Stimulated activated CD8-positive, alpha-beta memory T cell treated with anti-CD3 and anti-CD28 coated beads, Interleukin-7, amount 100 ng/mL, for 4 hours (primary cell): ENCODE data around the gene ARMCX1.
"Not testable (repeated sequence)": the region's sequence is repeated elsewhere in the genome, so short reads cannot be mapped to it uniquely, and the experiment has no call there.

Experiments used
- DNase-seq, 2 donors: peaks; one replicate each; pipeline ENCODE4 v3.0.0-alpha.2; 2020; ENCODE audit warnings: low read depth in 2 of 2

Gene ARMCX1

GRCh38 chrX:101550362-101550750 lies at the start of gene ARMCX1:
TSS of gene ARMCX1 (plus strand) at chrX:101550547. CDS start at chrX:101552931, 2,384 bp downstream.
- DNase-seq, result no peak

- DNase-seq, result not testable (repeated sequence)
These were observed 47.4 kb upstream of the ARMCX1 start for GRCh38 chrX:101502929-101503328.

DNA sequence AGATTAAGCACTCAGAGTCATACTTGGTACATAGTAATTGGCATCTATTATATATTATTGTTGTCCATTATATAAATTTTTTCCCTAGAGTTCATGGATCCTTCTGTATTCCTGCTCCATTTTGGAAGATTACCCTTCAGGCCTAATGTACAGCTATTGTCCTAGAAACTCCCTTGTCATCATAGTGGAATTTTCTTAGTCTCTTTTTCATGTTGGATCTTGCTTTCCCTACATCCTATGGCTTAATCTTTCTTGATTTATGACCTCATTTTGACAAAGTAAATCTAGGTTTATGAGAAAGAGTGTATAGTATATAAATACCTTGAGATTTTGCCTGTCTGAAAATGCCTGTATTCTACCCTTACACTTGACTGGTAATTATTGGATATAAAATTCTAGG lies 43.0 kb upstream of the ARMCX1 start:
- DNase-seq, result no peak

DNA sequence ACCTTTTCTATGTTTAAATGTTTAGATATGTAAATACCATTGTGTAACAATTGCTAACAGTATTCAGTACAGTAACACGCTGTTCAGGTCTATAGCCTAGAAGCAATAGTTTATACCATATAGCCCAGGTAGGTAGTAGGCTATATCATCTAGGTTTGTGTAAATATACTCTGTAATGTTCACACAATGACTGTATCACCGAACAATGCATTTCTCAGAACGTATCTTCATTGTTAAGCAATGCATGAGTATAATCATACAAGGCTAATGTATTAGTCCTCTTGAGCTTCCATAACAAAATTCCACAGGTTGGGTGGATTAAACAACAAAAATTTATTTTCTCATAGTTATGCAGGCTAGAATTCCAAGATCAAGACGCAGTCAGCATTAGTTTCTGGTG lies 42.4 kb upstream of the ARMCX1 start:
- DNase-seq, result no peak

- no peak for DNase-seq
These were observed 19.4 kb upstream of the ARMCX1 start for GRCh38 chrX:101530944-101531343.

GRCh38 chrX:101539116-101539515 lies 11.2 kb upstream of the ARMCX1 start:
- DNase-seq, result no peak

- DNase-seq, result no peak
These were observed 518 bp downstream of the ARMCX1 start for GRCh38 chrX:101550751-101551379.

- DNase-seq, result no peak
These were observed 1.0 kb downstream of the ARMCX1 start for GRCh38 chrX:101551380-101551767.

- DNase-seq, result no peak
These were observed 2.4 kb downstream of the ARMCX1 start for GRCh38 chrX:101552714-101553113.

- DNase-seq, result no peak
These were observed 14.3 kb downstream of the ARMCX1 start for GRCh38 chrX:101564651-101565050.

DNA sequence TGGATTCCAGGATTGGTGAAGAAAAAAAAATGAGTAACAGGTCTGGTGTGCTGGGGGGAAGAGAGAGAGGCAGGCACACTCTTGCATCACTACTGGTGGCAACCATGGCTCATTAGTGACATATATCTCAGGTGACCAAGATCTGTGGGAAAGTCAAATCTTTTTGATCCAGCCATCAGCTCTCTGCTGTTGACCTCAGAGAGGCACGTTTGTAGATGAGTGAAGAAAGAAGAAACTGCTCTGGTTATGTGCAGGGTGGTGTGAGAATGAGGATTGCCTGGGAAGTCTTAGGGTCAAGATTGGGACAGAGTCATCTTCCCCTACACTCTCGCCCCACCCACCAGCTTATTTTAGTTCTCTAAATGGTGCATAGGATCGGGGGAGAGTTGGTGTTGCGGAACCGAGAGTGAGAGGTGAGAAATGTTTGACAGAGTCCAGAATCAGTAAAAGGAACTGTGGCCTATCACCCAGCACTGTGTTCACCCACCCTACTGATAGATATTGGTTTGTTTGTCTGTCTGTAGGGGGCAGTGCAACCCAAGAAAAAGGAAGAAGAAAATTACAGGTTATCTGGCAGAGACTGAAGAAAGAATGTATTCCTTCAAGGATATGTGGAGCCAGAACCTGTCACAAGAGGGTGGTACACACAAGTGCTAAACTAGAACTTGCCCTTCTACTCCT lies 45.5 kb downstream of the ARMCX1 start:
- no peak for DNase-seq

GRCh38 chrX:101599592-101599991 lies 49.2 kb downstream of the ARMCX1 start:
- DNase-seq, result not testable (repeated sequence)

DNA sequence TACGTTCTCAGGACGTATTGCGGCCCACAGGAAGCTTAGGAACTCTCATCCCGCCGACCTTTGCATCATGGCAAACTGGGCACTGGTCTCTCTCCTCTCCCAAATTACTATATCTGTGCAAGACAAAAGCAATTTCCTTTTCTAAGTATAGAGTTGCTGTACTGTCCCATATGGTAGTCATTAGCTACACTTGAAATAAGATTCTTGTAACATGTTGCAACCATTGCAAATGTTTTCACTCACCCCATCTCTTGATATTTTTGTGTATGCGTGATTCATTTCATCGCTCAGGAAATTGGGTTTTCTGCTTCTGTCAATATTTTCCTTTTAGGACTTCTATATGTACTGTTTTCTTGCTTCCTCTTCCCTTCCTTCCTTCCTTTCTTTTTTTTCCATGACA lies 51.7 kb downstream of the ARMCX1 start:
- DNase-seq, result no peak
